Measurements from ENCODE around the gene GADD45A.

- TF ChIP-seq YY1 (IDR thresholded peaks at IDR 0.05; ENCODE audit: insufficient read depth, insufficient read length) (no peak), ZNF274 (IDR thresholded peaks at IDR 0.05; ENCODE audit: low read depth, low read length) (no peak), SUZ12 (IDR thresholded peaks at IDR 0.05; ENCODE audit: extremely low read depth, insufficient read depth, insufficient read length) (no peak)
Observed at GRCh38 chr1:67647814-67648358, 37.1 kb upstream of the GADD45A start.
